Fibroblast of lung (primary cell): ENCODE results near the gene PLSCR2. TPM values are rescaled to one million over a fixed set of nuclear protein-coding genes. Genes with fewer than 3 reads are reported as not detected.

Experiments
- DNase-seq, 2 donors: peaks; one replicate each; pipeline versions ENCODE4 v3.0.0 to v3.0.0-alpha.2; 2010; ENCODE audit warnings: low read depth in 2 of 2
- H2AFZ ChIP-seq: 2 replicates; pipeline ENCODE4 v1.5.1; 2012; ENCODE audit warnings: low read length, control low read depth, inconsistent platforms
- H3K27ac ChIP-seq: 2 replicates; pipeline ENCODE4 v1.5.1; 2011; ENCODE audit warnings: low read length, control low read depth; ENCODE audit not compliant: insufficient read depth
- H3K27me3 ChIP-seq: 2 replicates; pipeline ENCODE4 v1.5.1; 2011; ENCODE audit warnings: mild to moderate bottlenecking, low read length; ENCODE audit not compliant: control insufficient read depth, insufficient read depth
- H3K36me3 ChIP-seq: 2 replicates; pipeline ENCODE4 v1.5.1; 2011; ENCODE audit warnings: low read length; ENCODE audit not compliant: control insufficient read depth, insufficient read depth
- H3K4me1 ChIP-seq: 2 replicates; pipeline ENCODE4 v1.5.1; 2011; ENCODE audit warnings: low read length; ENCODE audit not compliant: control insufficient read depth, insufficient read depth; ENCODE audit errors: extremely low read depth
- H3K4me2 ChIP-seq: 2 replicates; pipeline ENCODE4 v1.5.1; 2011; ENCODE audit warnings: low read length, control low read depth; ENCODE audit not compliant: insufficient read depth; ENCODE audit errors: extremely low read depth
- H3K4me3 ChIP-seq, 4 experiments: fragments of 200-600 bp in 1 of 4; sonication (generic) in 1 of 4; replicated peaks in 1 of 4; 2 replicates each; pipeline ENCODE4 v1.5.1; 2011 to 2016; ENCODE audit warnings: low read length in 4 of 4, low read depth in 3 of 4, mild to moderate bottlenecking in 3 of 4, control low read depth in 2 of 4, inconsistent platforms in 1 of 4, mixed read lengths in 1 of 4; ENCODE audit not compliant: insufficient read depth in 1 of 4; ENCODE audit errors: control extremely low read depth in 1 of 4
- H3K79me2 ChIP-seq: 2 replicates; pipeline ENCODE4 v1.5.1; 2012; ENCODE audit warnings: mild to moderate bottlenecking, low read length, inconsistent platforms; ENCODE audit not compliant: control insufficient read depth, insufficient read depth
- H3K9ac ChIP-seq: 2 replicates; pipeline ENCODE4 v1.5.1; 2011; ENCODE audit warnings: mild to moderate bottlenecking, low read length, control low read depth; ENCODE audit not compliant: insufficient read depth
- H3K9me3 ChIP-seq: 2 replicates; pipeline ENCODE4 v1.5.1; 2012; ENCODE audit warnings: low read depth, low read length; ENCODE audit not compliant: control insufficient read depth, insufficient read depth
- H4K20me1 ChIP-seq: 2 replicates; pipeline ENCODE4 v1.5.1; 2011; ENCODE audit warnings: low read length; ENCODE audit not compliant: control insufficient read depth, insufficient read depth; ENCODE audit errors: extremely low read depth
- CTCF ChIP-seq, 2 donors: IDR thresholded peaks in 1 of 2; conservative IDR thresholded peaks in 1 of 2; 1 replicate in 1 of 2; 2 replicates in 1 of 2; pipeline ENCODE4 v1.5.1; 2011 to 2012; ENCODE audit warnings: low read length in 2 of 2, control low read depth in 1 of 2, inconsistent platforms in 1 of 2, low read depth in 1 of 2, mild to moderate bottlenecking in 1 of 2
- EZH2 ChIP-seq: IDR thresholded peaks from 2 replicates; pipeline ENCODE4 v1.5.1; 2012; ENCODE audit warnings: low read length, control low read depth, mild to moderate bottlenecking; ENCODE audit errors: missing control alignments
- polyA plus RNA-seq, 2 donors: library from polyadenylated mRNA; depleted of rRNA in 1 of 2; stranded (reverse) in 1 of 2; unstranded in 1 of 2; fragments of >200 nt; gene quantifications; 2 replicates each; pipeline ENCODE4 v1.2.1, GENCODE V29; 2011 to 2012; ENCODE audit warnings: missing spikeins in 1 of 2
- total RNA-seq: library from RNA; depleted of rRNA; stranded (reverse); fragments of >200 nt; gene quantifications from 2 replicates; pipeline ENCODE4 v1.2.1, GENCODE V29; 2014

The PLSCR2 gene
- total and polyA plus RNA-seq, 2 donors (not counting 1 experiment from before 2014, with no cell fraction given) = 0.17 TPM; not detected in 1

- TF ChIP-seq CTCF (conservative IDR thresholded peaks at IDR 0.05 in 1 of 2, IDR thresholded peaks at IDR 0.05 in 1 of 2; ENCODE audit: low read depth in 1 of 2, low read length in 2 of 2) = no peak
- H4K20me1 ChIP-seq = no peaks in the 10 kb centered on the region
- H3K9me3 ChIP-seq = no peaks in the 10 kb centered on the region
- H3K36me3 ChIP-seq = no peaks in the 10 kb centered on the region
- H3K4me2 ChIP-seq = no peak overlapping the region
- no peak overlapping the region for H2AFZ ChIP-seq
- H3K9ac ChIP-seq = no peak overlapping the region
- no peak overlapping the region for H3K4me3 ChIP-seq
- H3K4me1 ChIP-seq = no peaks in the 10 kb centered on the region
- H3K27ac ChIP-seq = no peak overlapping the region
- no peaks in the 10 kb centered on the region for H3K79me2 ChIP-seq
- H3K27me3 ChIP-seq = no peaks in the 10 kb centered on the region
- no peak for DNase-seq
Observed at GRCh38 chr3:146407956-146408355, 61.4 kb downstream of the PLSCR2 start.

GRCh38 chr3:146404436-146404835, 64.9 kb downstream of the PLSCR2 start:
- Histone ChIP-seq H3K4me1 (no peaks in the 10 kb centered on the region), H3K4me2 (no peak overlapping the region), H3K36me3 (no peaks in the 10 kb centered on the region), H3K27me3 (no peaks in the 10 kb centered on the region), H3K27ac (no peak overlapping the region), H3K4me3 (no peak overlapping the region), H3K9me3 (no peaks in the 10 kb centered on the region), H4K20me1 (no peaks in the 10 kb centered on the region), H3K79me2 (no peaks in the 10 kb centered on the region), H3K9ac (no peak overlapping the region), H2AFZ (no peak overlapping the region)
- TF ChIP-seq CTCF (conservative IDR thresholded peaks at IDR 0.05 in 1 of 2, IDR thresholded peaks at IDR 0.05 in 1 of 2; ENCODE audit: low read depth in 1 of 2, low read length in 2 of 2) (no peak), EZH2 (no peak)
- DNase-seq = peak; percentile 25 to 30

- Histone ChIP-seq H3K4me1 (no peaks in the 10 kb centered on the region), H3K9me3 (no peaks in the 10 kb centered on the region), H2AFZ (no peak overlapping the region), H3K79me2 (no peaks in the 10 kb centered on the region), H3K9ac (no peak overlapping the region), H3K27ac (no peak overlapping the region), H3K36me3 (no peaks in the 10 kb centered on the region), H3K4me3 (no peak overlapping the region), H3K27me3 (no peaks in the 10 kb centered on the region), H3K4me2 (no peak overlapping the region), H4K20me1 (no peaks in the 10 kb centered on the region)
- DNase-seq = no peak
- no peak for TF ChIP-seq EZH2
- TF ChIP-seq CTCF (conservative IDR thresholded peaks at IDR 0.05 in 1 of 2, IDR thresholded peaks at IDR 0.05 in 1 of 2; ENCODE audit: low read depth in 1 of 2, low read length in 2 of 2) = no peak
Observed at GRCh38 chr3:146403792-146404191, 65.6 kb downstream of the PLSCR2 start.
